PFSK-1 (cell line): ENCODE measurements around the gene LASP1.

Source experiments
- FOXP2 ChIP-seq: optimal IDR thresholded peaks from 2 replicates; pipeline ENCODE3; 2011; ENCODE audit warnings: borderline replicate concordance, control low read depth, inconsistent platforms; ENCODE audit not compliant: insufficient read depth; ENCODE audit errors: extremely low read length, extremely low read depth
- POLR2AphosphoS5 ChIP-seq: IDR thresholded peaks from 2 replicates; pipeline ENCODE4 v1.6.1; 2012; ENCODE audit warnings: low read depth, mild to moderate bottlenecking, control low read depth, low read length, moderate library complexity
- REST ChIP-seq, 2 experiments: IDR thresholded peaks; 2 replicates each; pipeline versions ENCODE4 v1.6.1 to v1.8.0; 2011 to 2012; ENCODE audit warnings: low read depth in 2 of 2, low read length in 2 of 2, control low read depth in 1 of 2, inconsistent platforms in 1 of 2, mild to moderate bottlenecking in 1 of 2, moderate library complexity in 1 of 2; ENCODE audit not compliant: insufficient read depth in 1 of 2
- SIN3A ChIP-seq: IDR thresholded peaks from 2 replicates; pipeline ENCODE4 v1.6.1; 2012; ENCODE audit warnings: mild to moderate bottlenecking, low read length, moderate library complexity, borderline replicate concordance; ENCODE audit not compliant: insufficient read depth
- TAF1 ChIP-seq: IDR thresholded peaks from 2 replicates; pipeline ENCODE4 v1.6.1; 2012; ENCODE audit warnings: low read length, control low read depth, borderline replicate concordance; ENCODE audit not compliant: insufficient read depth

LASP1 gene

DNA sequence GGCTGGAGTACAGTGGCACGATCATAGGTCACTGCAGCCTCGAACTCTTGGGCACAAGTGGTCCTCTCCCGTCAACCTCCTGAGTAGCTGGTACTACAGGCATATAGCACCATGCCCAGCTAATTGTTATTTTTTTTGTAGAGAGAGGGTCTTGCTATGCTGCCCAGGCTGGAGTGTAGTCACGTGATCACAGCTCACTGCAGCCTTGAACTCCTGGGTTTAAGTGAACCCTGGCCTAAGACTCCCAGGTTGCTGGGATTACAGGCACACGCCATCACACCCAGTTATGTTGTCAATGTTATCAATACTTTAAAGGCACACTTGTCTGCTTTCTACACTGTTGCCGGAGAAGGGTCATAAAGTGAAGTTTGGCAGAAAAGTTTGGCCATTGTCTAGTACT is 33.5 kb downstream of the LASP1 start:
- TF ChIP-seq REST (IDR thresholded peaks at IDR 0.05; ENCODE audit: insufficient read depth in 1 of 2, low read depth in 2 of 2, low read length in 2 of 2) (no peak), POLR2AphosphoS5 (no peak), TAF1 (no peak), SIN3A (no peak), FOXP2 (no peak)

- TF ChIP-seq SIN3A (no peak), FOXP2 (no peak), POLR2AphosphoS5 (no peak), TAF1 (no peak), REST (IDR thresholded peaks at IDR 0.05; ENCODE audit: insufficient read depth in 1 of 2, low read depth in 2 of 2, low read length in 2 of 2) (no peak)
Observed at GRCh38 chr17:38904892-38905291, 35.0 kb downstream of the LASP1 start.

GRCh38 chr17:38905375-38905774 is 35.5 kb downstream of the LASP1 start:
- TF ChIP-seq REST (IDR thresholded peaks at IDR 0.05; ENCODE audit: insufficient read depth in 1 of 2, low read depth in 2 of 2, low read length in 2 of 2) (no peak), TAF1 (no peak), POLR2AphosphoS5 (no peak), FOXP2 (no peak), SIN3A (no peak)

GRCh38 chr17:38906460-38907228 is 36.8 kb downstream of the LASP1 start:
- TF ChIP-seq POLR2AphosphoS5 (no peak), FOXP2 (no peak), REST (IDR thresholded peaks at IDR 0.05; ENCODE audit: insufficient read depth in 1 of 2, low read depth in 2 of 2, low read length in 2 of 2) (no peak), TAF1 (no peak), SIN3A (no peak)
